HL-60 (cell line): ENCODE measurements around the gene EIF4G3.

Experiments used
- DNase-seq, 2 experiments: peaks; one replicate each; pipeline ENCODE4 v3.0.0-alpha.2; 2010 to 2020; ENCODE audit warnings: low read depth in 1 of 2, low spot score in 1 of 2
- H3K27ac ChIP-seq: fragments of 250-450 bp; sonication (Bioruptor Pico); replicated peaks from 2 replicates; pipeline ENCODE4 v1.5.1; 2020; ENCODE audit warnings: mild to moderate bottlenecking, moderate library complexity
- H3K27me3 ChIP-seq: fragments of 250-450 bp; sonication (Bioruptor Pico); 2 replicates; pipeline ENCODE4 v1.5.1; 2021; ENCODE audit warnings: mild to moderate bottlenecking, moderate library complexity; ENCODE audit not compliant: insufficient read depth, poor library complexity, severe bottlenecking
- H3K4me3 ChIP-seq: replicated peaks from 2 replicates; pipeline ENCODE4 v1.5.1; 2011; ENCODE audit warnings: mild to moderate bottlenecking, control low read depth, low read length; ENCODE audit not compliant: insufficient read depth
- CTCF ChIP-seq: IDR thresholded peaks from one replicate; pipeline ENCODE4 v1.5.1; 2011; ENCODE audit warnings: low read length, control low read depth, inconsistent platforms; ENCODE audit not compliant: insufficient read depth
- GABPA ChIP-seq: IDR thresholded peaks from 2 replicates; pipeline ENCODE4 v1.6.1; 2012; ENCODE audit warnings: low read depth
- POLR2AphosphoS5 ChIP-seq: IDR thresholded peaks from 2 replicates; pipeline ENCODE4 v1.6.1; 2012; ENCODE audit warnings: low read depth
- REST ChIP-seq: IDR thresholded peaks from 2 replicates; pipeline ENCODE4 v1.6.1; 2012; ENCODE audit warnings: low read depth; ENCODE audit not compliant: insufficient replicate concordance
- SPI1 ChIP-seq: IDR thresholded peaks from 2 replicates; pipeline ENCODE4 v1.6.1; 2012; ENCODE audit warnings: low read depth, mild to moderate bottlenecking, borderline replicate concordance
- long read RNA-seq: library from polyadenylated mRNA; unstranded; transcript quantifications from one replicate; pipeline ENCODE4 v2.0.0, GENCODE V29; 2020

EIF4G3 gene
- long read RNA-seq, partial matches to known transcripts, result 8 of 16 reads
- long read RNA-seq, other reads (novel, unspliced or antisense), result 8 of 16 reads

- TF ChIP-seq POLR2AphosphoS5, result peak; percentile 86
- no peak for TF ChIP-seq CTCF
- peak; percentile 55 for TF ChIP-seq REST
- DNase-seq, result peak; percentile 89 to 98
- Histone ChIP-seq H3K27me3 (no peaks in the 10 kb centered on the region), H3K4me3 (peak within 1 kb of the TSS; percentile 87), H3K27ac (peak within 1 kb of the TSS; percentile 88)
Observed at GRCh38 chr1:21176586-21177555, at the start of gene EIF4G3. EIF4G3 (minus strand) TSS chr1:21176897; CDS start chr1:21002742, 174,155 bp downstream.

- TF ChIP-seq CTCF (no peak), REST (no peak), POLR2AphosphoS5 (no peak), GABPA (no peak), SPI1 (no peak)
- H3K4me3 ChIP-seq, result no peak overlapping the region
- no peaks in the 10 kb centered on the region for H3K27me3 ChIP-seq
- no peak overlapping the region for H3K27ac ChIP-seq
- DNase-seq, result no peak
Observed at GRCh38 chr1:21225065-21225464, 48.4 kb upstream of the EIF4G3 start.

GRCh38 chr1:21220815-21221214 is 44.1 kb upstream of the EIF4G3 start:
- TF ChIP-seq REST (no peak), POLR2AphosphoS5 (no peak), SPI1 (no peak), GABPA (no peak), CTCF (no peak)
- DNase-seq, result no peak
- no peaks in the 10 kb centered on the region for H3K27me3 ChIP-seq
- no peak overlapping the region for H3K4me3 ChIP-seq
- H3K27ac ChIP-seq, result no peak overlapping the region
